ENCODE data around the gene LMBRD2.
A peak's percentile ranks its signal among the peaks of the same experiment; 100 is the strongest.
"Not testable (repeated sequence)": the region's sequence is repeated elsewhere in the genome, so short reads cannot be mapped to it uniquely, and the experiment has no call there.

LMBRD2 gene

DNA sequence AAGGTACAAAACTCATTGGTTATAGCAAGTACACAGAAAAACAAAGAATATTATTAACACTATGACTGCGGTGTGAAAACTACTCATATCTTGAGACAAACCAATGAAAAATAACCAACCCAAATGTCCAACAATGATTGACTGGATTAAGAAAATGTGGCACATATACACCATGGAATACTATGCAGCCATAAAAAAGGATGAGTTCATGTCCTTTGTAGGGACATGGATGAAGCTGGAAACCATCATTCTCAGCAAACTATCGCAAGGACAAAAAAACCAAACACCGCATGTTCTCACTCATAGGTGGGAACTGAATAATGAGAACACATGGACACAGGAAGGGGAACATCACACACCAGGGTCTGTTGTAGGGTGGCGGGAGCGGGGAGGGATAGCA, 22.0 kb downstream of the LMBRD2 start:
- not testable (repeated sequence) for H3K4me3 ChIP-seq (ENCODE audit: low read length); DNase-seq (ENCODE audit: low read depth, low spot score)

GRCh38 chr5:36128795-36129194, 22.9 kb downstream of the LMBRD2 start:
- DNase-seq (ENCODE audit: low read depth, low spot score): no peak

GRCh38 chr5:36125868-36126267, 25.8 kb downstream of the LMBRD2 start:
- no peak overlapping the region for H3K4me3 ChIP-seq (ENCODE audit: low read length)
- DNase-seq (ENCODE audit: low read depth, low spot score): no peak

More at GRCh38 chr5:36128795-36129194, 22.9 kb downstream of the LMBRD2 start:
- no peak overlapping the region for H3K4me3 ChIP-seq (ENCODE audit: low read length)

- no peak overlapping the region for H3K4me3 ChIP-seq (ENCODE audit: low read length)
- DNase-seq (ENCODE audit: low read depth, low spot score): peak; percentile 50
Measured at GRCh38 chr5:36111238-36111637, 40.4 kb downstream of the LMBRD2 start.

GRCh38 chr5:36108758-36109460, 42.8 kb downstream of the LMBRD2 start:
- no peak for DNase-seq (ENCODE audit: low read depth, low spot score)
- H3K4me3 ChIP-seq (ENCODE audit: low read length): no peak overlapping the region

GRCh38 chr5:36105819-36106218, 45.9 kb downstream of the LMBRD2 start:
- DNase-seq (ENCODE audit: low read depth, low spot score): no peak
- H3K4me3 ChIP-seq (ENCODE audit: low read length): no peak overlapping the region

- no peak overlapping the region for H3K4me3 ChIP-seq (ENCODE audit: low read length)
- no peak for DNase-seq (ENCODE audit: low read depth, low spot score)
Measured at GRCh38 chr5:36099748-36100147, 51.9 kb downstream of the LMBRD2 start.

- DNase-seq (ENCODE audit: low read depth, low spot score): no peak
- no peak overlapping the region for H3K4me3 ChIP-seq (ENCODE audit: low read length)
Measured at GRCh38 chr5:36096486-36096885, 55.2 kb downstream of the LMBRD2 start.

GRCh38 chr5:36089989-36090388, 61.7 kb downstream of the LMBRD2 start:
- DNase-seq (ENCODE audit: low read depth, low spot score): peak; percentile 41
- no peak overlapping the region for H3K4me3 ChIP-seq (ENCODE audit: low read length)

DNA sequence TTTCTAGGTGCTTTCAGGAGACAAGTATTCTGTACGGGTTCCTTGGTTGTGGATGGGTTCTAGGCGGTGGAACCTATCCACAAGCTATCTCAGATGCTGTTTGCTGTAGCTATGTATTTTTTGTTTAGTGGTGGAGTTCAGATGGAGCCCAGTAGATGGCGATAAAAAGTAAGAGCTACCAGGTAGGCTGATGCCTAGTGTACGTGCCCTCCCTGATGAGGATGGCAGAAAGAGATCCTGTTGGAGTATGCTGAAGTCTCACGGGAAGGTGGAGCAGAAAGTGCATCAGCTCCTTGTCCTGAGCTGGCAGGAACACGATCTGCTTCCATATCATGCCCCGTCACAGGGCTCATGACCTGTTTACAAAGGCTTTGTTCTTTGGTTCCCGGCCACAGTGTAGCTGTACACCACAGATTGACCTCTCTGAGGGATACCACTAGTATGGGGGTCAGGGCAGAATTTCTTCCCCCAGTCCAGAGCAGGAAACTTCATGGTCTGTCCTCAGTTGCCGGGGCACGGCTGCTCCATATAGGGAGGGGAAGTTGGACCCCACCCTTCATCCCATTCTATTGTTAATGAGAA, 72.4 kb downstream of the LMBRD2 start:
- peak; percentile 73 for DNase-seq (ENCODE audit: low read depth, low spot score)
- no peak overlapping the region for H3K4me3 ChIP-seq (ENCODE audit: low read length)

- no peak for DNase-seq (ENCODE audit: low read depth, low spot score)
- no peak overlapping the region for H3K4me3 ChIP-seq (ENCODE audit: low read length)
Measured at GRCh38 chr5:36078430-36078829, 73.3 kb downstream of the LMBRD2 start.

GRCh38 chr5:36073595-36074216, 78.0 kb downstream of the LMBRD2 start:
- peak; percentile 88 for DNase-seq (ENCODE audit: low read depth, low spot score)
- H3K4me3 ChIP-seq (ENCODE audit: low read length): no peak overlapping the region

DNA sequence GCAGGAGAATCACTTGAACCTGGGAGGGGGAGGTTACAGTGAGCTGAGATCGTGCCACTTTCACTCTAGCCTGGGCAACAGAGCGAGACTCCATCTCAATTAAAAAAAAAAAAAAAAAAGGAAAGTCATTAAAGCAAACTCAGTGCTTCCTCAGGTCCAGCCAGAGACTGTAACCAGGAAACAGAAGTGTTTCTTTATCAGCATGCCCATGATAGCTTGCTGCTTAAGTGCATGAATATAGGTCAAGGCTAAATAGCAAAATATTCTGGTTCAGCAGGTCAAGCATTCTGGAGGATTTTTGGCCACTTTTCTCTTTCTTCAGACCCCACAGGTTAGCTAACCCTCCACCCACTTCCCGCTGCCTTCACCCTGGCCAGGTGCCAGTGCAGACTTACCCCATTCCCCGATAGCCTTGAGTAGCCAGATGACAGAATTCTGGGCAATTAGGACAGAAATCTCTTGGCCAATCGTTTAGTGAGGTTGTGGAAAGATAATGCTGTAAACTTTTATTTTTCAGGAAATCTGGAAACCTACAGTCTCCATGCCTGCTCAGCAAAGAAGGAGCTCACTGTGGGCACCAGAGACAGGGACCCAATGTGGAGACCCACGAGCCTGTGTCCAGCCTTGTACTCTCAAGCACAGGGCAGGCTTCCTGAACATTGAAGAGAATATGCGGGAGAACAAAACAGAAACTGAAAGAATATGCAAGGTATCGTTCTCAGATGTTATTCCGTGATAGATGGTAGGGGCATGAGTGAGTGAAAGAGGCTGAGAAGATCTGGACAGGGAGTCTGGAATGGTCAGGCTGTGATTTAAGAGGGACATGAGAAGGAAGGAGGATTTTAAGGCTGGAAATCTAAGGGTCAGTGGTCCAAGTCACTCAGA, 80.8 kb downstream of the LMBRD2 start:
- H3K4me3 ChIP-seq (ENCODE audit: low read length): no peak overlapping the region
- no peak for DNase-seq (ENCODE audit: low read depth, low spot score)

GRCh38 chr5:36068751-36069281, 82.9 kb downstream of the LMBRD2 start:
- no peak overlapping the region for H3K4me3 ChIP-seq (ENCODE audit: low read length)
- DNase-seq (ENCODE audit: low read depth, low spot score): no peak

GRCh38 chr5:36066540-36067210, 85.0 kb downstream of the LMBRD2 start, which contains the start of gene UGT3A2:
TSS of gene UGT3A2 (minus strand) at chr5:36066882. CDS start at chr5:36066789, 93 bp downstream.
- DNase-seq (ENCODE audit: low read depth, low spot score): no peak
- H3K4me3 ChIP-seq (ENCODE audit: low read length): no peak within 1 kb of the TSS

GRCh38 chr5:36066001-36066539, 85.6 kb downstream of the LMBRD2 start:
- no peak overlapping the region for H3K4me3 ChIP-seq (ENCODE audit: low read length)
- no peak for DNase-seq (ENCODE audit: low read depth, low spot score)

DNA sequence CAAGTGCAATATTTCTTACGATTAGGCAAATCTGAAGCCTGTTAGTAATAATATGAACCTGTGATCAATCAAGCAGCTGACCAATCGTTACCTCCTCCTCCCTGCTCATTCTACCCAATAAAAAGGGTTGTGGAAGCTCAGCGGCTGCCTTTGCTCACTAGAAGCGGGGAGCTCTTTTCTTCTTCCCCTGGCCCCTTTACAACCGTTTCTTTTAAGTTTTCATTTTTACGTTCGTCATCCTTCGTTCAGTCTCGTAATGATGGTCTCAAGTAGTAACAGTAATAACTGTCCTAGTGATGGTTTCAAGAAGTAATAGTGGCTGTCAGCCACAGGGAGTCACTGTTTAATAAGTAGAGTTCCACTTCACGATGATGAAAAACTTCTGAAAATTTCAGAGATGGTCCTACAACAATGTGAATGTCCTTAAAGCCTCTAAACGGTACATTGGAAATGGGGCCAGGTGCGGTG, 91.2 kb downstream of the LMBRD2 start:
- DNase-seq (ENCODE audit: low read depth, low spot score): no peak
- H3K4me3 ChIP-seq (ENCODE audit: low read length): no peak overlapping the region
